ENCODE data around the gene TBC1D10B.
"Not testable (repeated sequence)": the region's sequence is repeated elsewhere in the genome, so short reads cannot be mapped to it uniquely, and the experiment has no call there.

The TBC1D10B gene

DNA sequence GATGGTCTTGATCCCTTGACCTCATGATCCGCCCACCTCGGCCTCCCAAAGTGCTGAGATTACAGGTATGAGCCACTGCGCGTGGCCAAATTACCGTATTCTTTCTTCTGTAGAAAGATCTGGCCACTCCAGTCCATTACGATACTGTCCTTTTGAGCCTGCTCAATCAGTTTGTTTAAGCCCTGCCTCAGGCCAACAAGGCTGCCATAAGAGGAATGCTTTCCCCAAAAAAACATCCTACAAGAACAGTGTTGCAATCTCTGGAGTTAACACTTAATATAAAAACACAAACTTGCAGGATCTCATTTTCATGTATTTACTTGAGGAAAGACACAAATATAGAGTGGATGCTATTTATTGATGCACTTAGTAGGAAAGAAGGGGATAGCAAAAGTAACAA, 46.1 kb downstream of the TBC1D10B start:
- DNase-seq: not testable (repeated sequence)

DNA sequence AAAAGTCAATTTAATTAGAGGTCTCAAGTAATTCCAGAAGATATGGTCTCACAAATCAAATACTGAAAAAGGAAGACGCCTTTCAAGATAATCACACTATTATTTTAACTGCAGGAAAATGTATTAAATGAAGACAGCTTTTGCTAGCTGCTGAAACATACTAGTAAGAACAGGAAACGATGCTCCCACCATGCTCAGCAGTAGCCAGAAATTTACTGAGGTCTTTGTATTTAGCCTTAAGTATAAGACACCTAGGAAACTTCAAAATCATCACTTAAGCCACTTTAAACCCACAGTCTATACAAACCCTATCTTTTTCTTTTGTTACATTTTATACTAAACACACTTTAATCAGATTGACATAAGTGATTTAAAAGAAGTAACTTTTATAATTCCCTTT, 51.6 kb downstream of the TBC1D10B start:
- DNase-seq: not testable (repeated sequence)

DNA sequence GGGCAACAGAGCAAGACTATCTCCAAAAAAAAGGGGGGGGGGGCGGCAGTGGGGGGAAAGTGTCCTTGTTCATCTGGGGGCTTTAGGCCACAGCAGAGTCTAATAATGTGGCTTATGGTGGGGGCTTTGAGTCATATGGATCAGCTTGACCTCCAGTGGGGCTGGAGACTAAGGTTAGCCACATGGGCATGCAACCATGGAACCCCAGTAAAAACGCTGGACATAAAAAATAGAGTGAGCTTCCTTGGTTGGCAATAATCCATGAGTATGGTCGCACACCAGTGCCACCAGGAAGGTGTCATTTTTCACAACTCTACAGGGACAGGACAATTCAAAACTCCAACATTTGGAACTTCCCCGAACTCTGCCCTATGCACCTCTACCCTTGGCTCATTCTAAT, 59.4 kb downstream of the TBC1D10B start:
- not testable (repeated sequence) for DNase-seq

DNA sequence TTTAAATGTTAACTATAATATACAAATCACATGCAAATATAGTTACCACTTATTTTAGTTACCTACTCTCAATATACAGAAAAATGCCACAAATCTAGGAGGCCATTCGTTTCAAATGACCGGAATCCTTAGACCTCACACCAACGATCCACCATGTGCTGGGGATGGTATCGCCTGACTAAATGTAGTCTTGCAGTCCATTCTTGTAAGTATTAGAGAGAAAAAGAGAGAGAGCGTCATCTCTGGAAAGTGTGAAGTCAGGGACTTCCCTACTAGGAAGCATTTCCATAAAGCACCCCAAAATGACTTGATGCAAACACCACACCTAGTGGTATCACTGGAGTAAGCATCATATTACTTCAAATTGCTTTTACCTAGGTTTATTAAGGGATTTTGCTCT, 61.0 kb downstream of the TBC1D10B start:
- DNase-seq: not testable (repeated sequence)

Data from effector CD8-positive, alpha-beta T cell (primary cell).